ENCODE data around the gene IGFBP1. TPM values are rescaled to one million over a fixed set of nuclear protein-coding genes. Genes with fewer than 3 reads are reported as not detected.

Gene IGFBP1
- total RNA-seq, 1 experiment from 2014 or later = not detected

- H3K36me3 ChIP-seq (ENCODE audit: insufficient read depth, low read length) = no peaks in the 10 kb centered on the region
- no peak for DNase-seq
- no peaks in the 10 kb centered on the region for H3K9me3 ChIP-seq (ENCODE audit: low read length)
- no peak overlapping the region for H3K9ac ChIP-seq (ENCODE audit: low read length)
- no peak overlapping the region for H2AFZ ChIP-seq (ENCODE audit: low read length)
- no peaks in the 10 kb centered on the region for H3K79me2 ChIP-seq (ENCODE audit: low read length)
- no peak overlapping the region for H3K4me3 ChIP-seq (ENCODE audit: low read length)
- no peaks in the 10 kb centered on the region for H3K27me3 ChIP-seq (ENCODE audit: low read length)
- no peak overlapping the region for H3K4me2 ChIP-seq (ENCODE audit: low read depth, low read length, poor library complexity, severe bottlenecking)
- H3K27ac ChIP-seq (ENCODE audit: low read length) = no peak overlapping the region
- no peaks in the 10 kb centered on the region for H3K4me1 ChIP-seq (ENCODE audit: low read length)
- H3K9me2 ChIP-seq (replicated peaks; ENCODE audit: insufficient read depth, low read length) = no peaks in the 10 kb centered on the region
- no peaks in the 10 kb centered on the region for H4K20me1 ChIP-seq (ENCODE audit: insufficient read depth, low read depth, low read length)
These were observed 2.9 kb upstream of the IGFBP1 start for GRCh38 chr7:45885264-45885882.

- no peak for DNase-seq
- no peaks in the 10 kb centered on the region for H3K4me1 ChIP-seq (ENCODE audit: low read length)
- H3K27ac ChIP-seq (ENCODE audit: low read length) = no peak overlapping the region
- no peak overlapping the region for H3K9ac ChIP-seq (ENCODE audit: low read length)
- no peak overlapping the region for H2AFZ ChIP-seq (ENCODE audit: low read length)
- no peak overlapping the region for H3K4me3 ChIP-seq (ENCODE audit: low read length)
- no peaks in the 10 kb centered on the region for H3K9me2 ChIP-seq (replicated peaks; ENCODE audit: insufficient read depth, low read length)
- H3K4me2 ChIP-seq (ENCODE audit: low read depth, low read length, poor library complexity, severe bottlenecking) = no peak overlapping the region
- H4K20me1 ChIP-seq (ENCODE audit: insufficient read depth, low read depth, low read length) = no peaks in the 10 kb centered on the region
- H3K36me3 ChIP-seq (ENCODE audit: insufficient read depth, low read length) = no peaks in the 10 kb centered on the region
- H3K79me2 ChIP-seq (ENCODE audit: low read length) = no peaks in the 10 kb centered on the region
- H3K27me3 ChIP-seq (ENCODE audit: low read length) = no peaks in the 10 kb centered on the region
- no peaks in the 10 kb centered on the region for H3K9me3 ChIP-seq (ENCODE audit: low read length)
These were observed 1.2 kb upstream of the IGFBP1 start for GRCh38 chr7:45886931-45887667.

GRCh38 chr7:45888993-45889366 is 692 bp downstream of the IGFBP1 start:
- H3K9me2 ChIP-seq (replicated peaks; ENCODE audit: insufficient read depth, low read length) = no peaks in the 10 kb centered on the region
- H2AFZ ChIP-seq (ENCODE audit: low read length) = no peak overlapping the region
- no peaks in the 10 kb centered on the region for H3K9me3 ChIP-seq (ENCODE audit: low read length)
- H3K27me3 ChIP-seq (ENCODE audit: low read length) = no peaks in the 10 kb centered on the region
- no peak overlapping the region for H3K4me2 ChIP-seq (ENCODE audit: low read depth, low read length, poor library complexity, severe bottlenecking)
- H3K79me2 ChIP-seq (ENCODE audit: low read length) = no peaks in the 10 kb centered on the region
- H3K9ac ChIP-seq (ENCODE audit: low read length) = no peak overlapping the region
- no peaks in the 10 kb centered on the region for H3K4me1 ChIP-seq (ENCODE audit: low read length)
- DNase-seq = no peak
- no peaks in the 10 kb centered on the region for H3K36me3 ChIP-seq (ENCODE audit: insufficient read depth, low read length)
- H3K27ac ChIP-seq (ENCODE audit: low read length) = no peak overlapping the region
- no peaks in the 10 kb centered on the region for H4K20me1 ChIP-seq (ENCODE audit: insufficient read depth, low read depth, low read length)
- no peak overlapping the region for H3K4me3 ChIP-seq (ENCODE audit: low read length)

- Histone ChIP-seq H3K79me2 (ENCODE audit: low read length) (no peaks in the 10 kb centered on the region), H3K9ac (ENCODE audit: low read length) (no peak overlapping the region), H2AFZ (ENCODE audit: low read length) (no peak overlapping the region), H3K4me1 (ENCODE audit: low read length) (no peaks in the 10 kb centered on the region), H3K27ac (ENCODE audit: low read length) (no peak overlapping the region), H3K4me3 (ENCODE audit: low read length) (no peak overlapping the region), H3K9me2 (replicated peaks; ENCODE audit: insufficient read depth, low read length) (no peaks in the 10 kb centered on the region), H3K36me3 (ENCODE audit: insufficient read depth, low read length) (no peaks in the 10 kb centered on the region), H3K27me3 (ENCODE audit: low read length) (no peaks in the 10 kb centered on the region), H4K20me1 (ENCODE audit: insufficient read depth, low read depth, low read length) (no peaks in the 10 kb centered on the region), H3K4me2 (ENCODE audit: low read depth, low read length, poor library complexity, severe bottlenecking) (no peak overlapping the region), H3K9me3 (ENCODE audit: low read length) (no peaks in the 10 kb centered on the region)
- DNase-seq = no peak
These were observed 1.2 kb downstream of the IGFBP1 start for GRCh38 chr7:45889367-45890067.

- H3K4me2 ChIP-seq (ENCODE audit: low read depth, low read length, poor library complexity, severe bottlenecking) = no peak overlapping the region
- H3K9ac ChIP-seq (ENCODE audit: low read length) = no peak overlapping the region
- no peaks in the 10 kb centered on the region for H4K20me1 ChIP-seq (ENCODE audit: insufficient read depth, low read depth, low read length)
- H3K9me3 ChIP-seq (ENCODE audit: low read length) = no peaks in the 10 kb centered on the region
- H3K36me3 ChIP-seq (ENCODE audit: insufficient read depth, low read length) = no peaks in the 10 kb centered on the region
- H3K27ac ChIP-seq (ENCODE audit: low read length) = no peak overlapping the region
- H3K9me2 ChIP-seq (replicated peaks; ENCODE audit: insufficient read depth, low read length) = no peaks in the 10 kb centered on the region
- H3K4me3 ChIP-seq (ENCODE audit: low read length) = no peak overlapping the region
- H3K79me2 ChIP-seq (ENCODE audit: low read length) = no peaks in the 10 kb centered on the region
- no peaks in the 10 kb centered on the region for H3K4me1 ChIP-seq (ENCODE audit: low read length)
- no peaks in the 10 kb centered on the region for H3K27me3 ChIP-seq (ENCODE audit: low read length)
- DNase-seq = no peak
- no peak overlapping the region for H2AFZ ChIP-seq (ENCODE audit: low read length)
These were observed 2.0 kb downstream of the IGFBP1 start for GRCh38 chr7:45890125-45890901.

DNA sequence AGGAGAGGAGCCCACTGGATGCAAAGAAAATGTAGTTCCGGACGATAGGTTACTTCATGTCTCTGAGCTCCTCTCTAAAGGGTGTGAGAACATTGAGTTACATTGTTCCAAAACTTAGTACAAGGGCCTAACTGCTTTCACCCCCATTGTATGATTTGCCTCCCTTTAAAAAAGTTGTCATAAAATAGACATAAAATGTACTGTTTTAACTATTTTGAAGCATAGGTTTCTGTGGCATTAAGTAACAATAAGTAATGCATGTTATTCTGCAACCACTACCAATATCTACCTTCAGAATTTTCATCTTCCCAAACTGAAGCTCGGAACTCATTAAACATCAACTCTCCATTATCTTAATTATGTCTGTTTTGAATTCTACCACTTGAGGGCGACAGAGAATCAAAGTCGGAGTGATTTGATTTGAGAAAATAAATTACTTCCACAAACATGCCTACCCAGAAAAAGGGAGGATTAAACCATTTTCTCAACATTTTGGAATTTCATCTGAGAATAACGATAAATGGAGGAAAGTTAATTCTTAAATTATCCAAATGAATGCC is 2.7 kb downstream of the IGFBP1 start:
- DNase-seq = peak; percentile 71
- no peak overlapping the region for H3K9ac ChIP-seq (ENCODE audit: low read length)

GRCh38 chr7:45891462-45892402 is 3.4 kb downstream of the IGFBP1 start:
- Histone ChIP-seq H3K9ac (ENCODE audit: low read length) (no peak overlapping the region), H2AFZ (ENCODE audit: low read length) (no peak overlapping the region)

More for the DNA sequence above, 2.7 kb downstream of the IGFBP1 start:
- Histone ChIP-seq H3K4me3 (ENCODE audit: low read length) (no peak overlapping the region), H3K27ac (ENCODE audit: low read length) (no peak overlapping the region), H3K27me3 (ENCODE audit: low read length) (no peaks in the 10 kb centered on the region), H4K20me1 (ENCODE audit: insufficient read depth, low read depth, low read length) (no peaks in the 10 kb centered on the region), H3K4me1 (ENCODE audit: low read length) (no peaks in the 10 kb centered on the region), H3K4me2 (ENCODE audit: low read depth, low read length, poor library complexity, severe bottlenecking) (no peak overlapping the region), H2AFZ (ENCODE audit: low read length) (no peak overlapping the region), H3K9me2 (replicated peaks; ENCODE audit: insufficient read depth, low read length) (no peaks in the 10 kb centered on the region), H3K79me2 (ENCODE audit: low read length) (no peaks in the 10 kb centered on the region), H3K9me3 (ENCODE audit: low read length) (no peaks in the 10 kb centered on the region), H3K36me3 (ENCODE audit: insufficient read depth, low read length) (no peaks in the 10 kb centered on the region)

More at GRCh38 chr7:45891462-45892402, 3.4 kb downstream of the IGFBP1 start:
- no peaks in the 10 kb centered on the region for H4K20me1 ChIP-seq (ENCODE audit: insufficient read depth, low read depth, low read length)
- no peak overlapping the region for H3K4me3 ChIP-seq (ENCODE audit: low read length)
- no peak for DNase-seq
- H3K27ac ChIP-seq (ENCODE audit: low read length) = no peak overlapping the region
- H3K4me2 ChIP-seq (ENCODE audit: low read depth, low read length, poor library complexity, severe bottlenecking) = no peak overlapping the region
- no peaks in the 10 kb centered on the region for H3K9me2 ChIP-seq (replicated peaks; ENCODE audit: insufficient read depth, low read length)
- H3K4me1 ChIP-seq (ENCODE audit: low read length) = no peaks in the 10 kb centered on the region
- no peaks in the 10 kb centered on the region for H3K79me2 ChIP-seq (ENCODE audit: low read length)
- no peaks in the 10 kb centered on the region for H3K27me3 ChIP-seq (ENCODE audit: low read length)
- no peaks in the 10 kb centered on the region for H3K36me3 ChIP-seq (ENCODE audit: insufficient read depth, low read length)
- no peaks in the 10 kb centered on the region for H3K9me3 ChIP-seq (ENCODE audit: low read length)
